ENCODE data around the gene PRRX2.
"Not testable (repeated sequence)": the region's sequence is repeated elsewhere in the genome, so short reads cannot be mapped to it uniquely, and the experiment has no call there.

Gene PRRX2

DNA sequence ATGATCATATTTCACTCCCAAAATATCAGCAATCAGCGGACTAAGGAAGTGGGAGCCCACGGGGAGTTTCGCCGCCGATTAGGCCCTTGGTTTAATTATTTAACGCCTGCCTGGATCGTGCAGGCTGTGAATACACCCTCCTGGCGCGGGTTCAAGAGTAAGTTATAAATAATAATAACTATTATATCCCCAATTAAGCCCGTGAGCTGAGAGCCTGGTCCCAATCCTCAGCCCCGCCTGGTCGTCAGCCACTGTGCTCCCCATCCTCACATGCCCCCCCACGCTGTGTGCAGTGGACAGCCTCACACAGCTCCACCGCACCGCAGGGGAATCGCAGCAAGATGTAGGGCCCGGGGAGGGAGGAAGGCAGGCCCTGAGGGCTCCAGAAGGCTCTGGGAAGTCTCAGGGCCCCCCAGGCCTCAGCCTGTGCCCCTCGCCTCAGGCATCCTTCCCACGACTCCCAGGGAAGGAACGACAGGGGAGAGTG is 10.8 kb upstream of the PRRX2 start:
- Mint-ChIP-seq H3K9me3 (no peaks in the 10 kb centered on the region), H3K36me3 (ENCODE audit: low read depth) (no peaks in the 10 kb centered on the region), H3K4me3 (peak overlapping the region in 2 of 3 experiments; percentile 24 to 39), H3K27ac (peak overlapping the region; percentile 17 to 84 (median 32)), H3K4me1 (peaks cover 26% of the 10 kb centered on the region), H3K27me3 (ENCODE audit: low read depth) (peaks cover 64% of the 10 kb centered on the region)
- TF ChIP-seq, protein P1, sequence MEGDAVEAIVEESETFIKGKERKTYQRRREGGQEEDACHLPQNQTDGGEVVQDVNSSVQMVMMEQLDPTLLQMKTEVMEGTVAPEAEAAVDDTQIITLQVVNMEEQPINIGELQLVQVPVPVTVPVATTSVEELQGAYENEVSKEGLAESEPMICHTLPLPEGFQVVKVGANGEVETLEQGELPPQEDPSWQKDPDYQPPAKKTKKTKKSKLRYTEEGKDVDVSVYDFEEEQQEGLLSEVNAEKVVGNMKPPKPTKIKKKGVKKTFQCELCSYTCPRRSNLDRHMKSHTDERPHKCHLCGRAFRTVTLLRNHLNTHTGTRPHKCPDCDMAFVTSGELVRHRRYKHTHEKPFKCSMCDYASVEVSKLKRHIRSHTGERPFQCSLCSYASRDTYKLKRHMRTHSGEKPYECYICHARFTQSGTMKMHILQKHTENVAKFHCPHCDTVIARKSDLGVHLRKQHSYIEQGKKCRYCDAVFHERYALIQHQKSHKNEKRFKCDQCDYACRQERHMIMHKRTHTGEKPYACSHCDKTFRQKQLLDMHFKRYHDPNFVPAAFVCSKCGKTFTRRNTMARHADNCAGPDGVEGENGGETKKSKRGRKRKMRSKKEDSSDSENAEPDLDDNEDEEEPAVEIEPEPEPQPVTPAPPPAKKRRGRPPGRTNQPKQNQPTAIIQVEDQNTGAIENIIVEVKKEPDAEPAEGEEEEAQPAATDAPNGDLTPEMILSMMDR (IDR thresholded peaks at IDR 0.05; ENCODE audit: unreplicated experiment in 3 of 3), result no peak

DNA sequence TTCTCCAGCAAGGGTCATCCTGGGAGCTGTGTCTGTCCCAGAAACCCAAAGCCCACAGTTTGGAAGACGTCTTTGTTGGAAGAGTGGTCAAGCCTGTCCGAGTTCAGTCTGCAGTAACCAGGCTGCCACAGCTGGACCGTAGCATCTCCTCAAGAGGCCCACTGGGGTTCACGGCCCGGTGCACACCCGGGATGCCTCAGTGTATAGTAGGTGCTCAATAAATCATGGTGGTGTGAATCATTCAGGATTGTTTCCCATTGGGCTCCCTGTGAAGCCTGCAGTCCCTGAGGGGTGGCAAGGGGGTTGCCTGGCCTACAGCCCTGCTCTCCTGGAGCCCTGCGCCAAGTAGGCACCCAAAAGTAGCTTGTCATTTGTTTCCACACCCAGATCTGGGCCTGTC is 10.3 kb upstream of the PRRX2 start:
- Mint-ChIP-seq H3K36me3 (ENCODE audit: low read depth) (no peaks in the 10 kb centered on the region), H3K4me1 (peaks cover 24% of the 10 kb centered on the region), H3K27ac (peak overlapping the region in 1 of 3 experiments; percentile 84), H3K4me3 (no peak overlapping the region), H3K9me3 (no peaks in the 10 kb centered on the region), H3K27me3 (ENCODE audit: low read depth) (peaks cover 64% of the 10 kb centered on the region)
- TF ChIP-seq, protein P1 (IDR thresholded peaks at IDR 0.05; ENCODE audit: unreplicated experiment in 3 of 3), result no peak

DNA sequence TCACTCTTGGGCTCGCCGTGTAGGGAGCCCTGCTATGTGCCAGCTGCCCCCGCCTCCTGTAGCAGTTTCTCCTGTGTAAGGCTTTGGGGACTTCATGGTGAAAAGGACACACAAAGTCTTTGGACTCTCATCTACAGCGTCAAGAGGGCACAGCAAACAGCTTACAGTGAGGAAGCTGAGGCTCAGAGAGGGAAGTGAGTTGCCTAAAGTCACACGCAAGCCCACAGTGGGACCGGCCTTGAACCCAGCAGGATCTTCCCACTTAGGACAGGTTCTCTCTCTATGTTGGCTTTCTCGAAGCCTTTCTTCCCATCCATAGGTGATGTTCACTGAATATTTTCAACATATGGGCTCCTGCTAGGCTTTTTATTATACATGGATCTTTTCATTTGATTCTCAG is 9.8 kb upstream of the PRRX2 start:
- Mint-ChIP-seq H3K27me3 (ENCODE audit: low read depth) (peaks cover 66% of the 10 kb centered on the region), H3K9me3 (no peaks in the 10 kb centered on the region), H3K4me1 (peaks cover 21% of the 10 kb centered on the region), H3K4me3 (no peak overlapping the region), H3K36me3 (ENCODE audit: low read depth) (no peaks in the 10 kb centered on the region), H3K27ac (no peak overlapping the region)
- TF ChIP-seq, protein P1 (IDR thresholded peaks at IDR 0.05; ENCODE audit: unreplicated experiment in 3 of 3), result no peak

DNA sequence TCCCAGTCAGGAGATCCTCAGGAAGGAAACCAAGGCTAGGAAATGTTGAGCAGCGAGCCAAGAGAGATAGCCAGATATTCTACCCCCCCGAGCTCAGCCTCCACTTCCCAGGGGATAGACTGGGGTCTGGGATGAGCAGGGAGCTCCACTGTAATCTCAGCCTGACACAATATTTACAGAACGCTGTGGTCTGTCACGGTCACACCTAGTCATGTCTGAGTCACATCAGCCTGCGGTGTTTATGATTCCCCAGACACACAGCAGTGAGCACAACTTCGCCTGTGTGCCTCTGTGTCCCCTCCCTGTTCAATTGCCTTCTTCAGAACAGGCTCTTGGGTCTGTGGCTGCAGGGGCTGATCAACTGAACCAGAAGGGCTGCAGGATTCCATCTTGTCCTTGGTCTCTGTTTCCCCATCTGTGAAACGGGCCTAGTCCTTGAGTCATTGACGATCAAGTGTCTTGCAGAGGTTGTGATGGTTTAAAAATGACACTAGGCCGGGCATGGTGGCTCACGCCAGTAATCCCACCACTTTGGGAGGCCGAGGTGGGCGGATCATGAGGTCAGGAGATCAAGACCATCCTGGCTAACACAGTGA is 8.6 kb upstream of the PRRX2 start:
- Mint-ChIP-seq H3K36me3 (ENCODE audit: low read depth) (no peaks in the 10 kb centered on the region), H3K4me3 (no peak overlapping the region), H3K9me3 (peaks cover 4% of the 10 kb centered on the region), H3K27me3 (ENCODE audit: low read depth) (peaks cover 68% of the 10 kb centered on the region), H3K27ac (no peak overlapping the region), H3K4me1 (peaks cover 21% of the 10 kb centered on the region)
- TF ChIP-seq, protein P1 (IDR thresholded peaks at IDR 0.05; ENCODE audit: unreplicated experiment in 3 of 3), result no peak

DNA sequence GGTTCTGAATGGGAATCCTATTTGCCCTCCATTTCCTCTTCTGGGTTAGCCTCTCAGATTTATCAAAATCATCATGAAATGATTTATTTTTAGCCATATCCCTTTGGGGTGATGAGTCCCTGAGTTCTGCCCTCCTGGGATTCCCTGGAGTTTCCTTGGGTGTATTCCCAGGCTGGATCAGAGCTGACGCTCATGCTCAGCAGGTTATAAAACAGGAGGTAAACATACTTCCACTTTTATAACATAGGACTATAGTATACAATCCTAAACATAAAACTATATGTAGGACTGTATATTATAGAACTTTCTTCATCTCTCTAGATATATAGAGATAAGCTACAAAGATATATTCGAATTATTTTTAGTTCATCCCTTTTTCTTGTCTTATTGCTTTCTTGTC is 4.4 kb upstream of the PRRX2 start:
- Mint-ChIP-seq H3K9me3 (peaks cover 4% of the 10 kb centered on the region), H3K36me3 (ENCODE audit: low read depth) (no peaks in the 10 kb centered on the region), H3K27ac (no peak overlapping the region), H3K27me3 (ENCODE audit: low read depth) (peaks cover 77% of the 10 kb centered on the region), H3K4me3 (no peak overlapping the region), H3K4me1 (peaks cover 1% of the 10 kb centered on the region)
- TF ChIP-seq, protein P1 (IDR thresholded peaks at IDR 0.05; ENCODE audit: unreplicated experiment in 3 of 3), result no peak

DNA sequence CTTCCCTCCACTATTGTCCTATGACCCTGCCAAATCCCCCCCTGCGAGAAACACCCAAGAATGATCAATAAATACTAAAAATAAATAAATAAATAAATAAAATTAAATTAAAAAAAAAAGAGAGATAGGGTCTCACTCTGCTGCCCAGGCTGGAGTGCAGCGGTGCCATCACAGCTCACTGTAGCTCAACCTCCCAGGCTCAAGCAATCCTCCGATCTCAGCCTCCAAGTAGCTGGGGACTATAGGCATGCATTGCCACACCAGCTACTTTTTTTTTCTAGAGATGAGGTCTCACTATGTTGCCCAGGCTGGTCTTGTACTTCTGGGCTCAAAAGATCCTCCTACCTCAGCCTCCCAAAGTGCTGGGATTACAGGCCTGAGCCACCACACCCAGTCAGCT is 3.2 kb upstream of the PRRX2 start:
- H3K36me3 Mint-ChIP-seq (ENCODE audit: low read depth); H3K4me1 Mint-ChIP-seq; H3K4me3 Mint-ChIP-seq; H3K9me3 Mint-ChIP-seq; H3K27ac Mint-ChIP-seq: not testable (repeated sequence)
- peaks cover 71% of the 10 kb centered on the region for H3K27me3 Mint-ChIP-seq (ENCODE audit: low read depth)
